Suprapubic skin (tissue), 3 donors: Measurements from ENCODE around the gene MUC4.

Experiments used
- CTCF ChIP-seq, 2 donors: fragments of 200-600 bp in 1 of 2; fragments of 450-650 bp in 1 of 2; sonication (generic) in 1 of 2; IDR thresholded peaks; one replicate each; pipeline ENCODE4 v1.5.1; 2016 to 2019; ENCODE audit warnings: antibody characterized with exemption in 2 of 2, mild to moderate bottlenecking in 1 of 2, moderate library complexity in 1 of 2
- EP300 ChIP-seq: sonication (generic); formaldehyde crosslinking; IDR thresholded peaks from one replicate; pipeline ENCODE4 v1.6.1; 2017; ENCODE audit warnings: antibody characterized with exemption
- POLR2A ChIP-seq, 2 donors: fragments of 450-650 bp; IDR thresholded peaks; one replicate each; pipeline ENCODE4 v1.6.1; 2017; ENCODE audit warnings: antibody characterized with exemption in 2 of 2, mild to moderate bottlenecking in 2 of 2, moderate library complexity in 2 of 2

GRCh38 chr3:195746751-195747150 lies 65.0 kb downstream of the MUC4 start:
- TF ChIP-seq CTCF (IDR thresholded peaks at IDR 0.05) (no peak), POLR2A (IDR thresholded peaks at IDR 0.05) (no peak), EP300 (no peak)
